Colonic mucosa (tissue), 4 donors: ENCODE data around the gene PTPRU. TPM values are rescaled to one million over a fixed set of nuclear protein-coding genes. Genes with fewer than 3 reads are reported as not detected.
"Not testable (repeated sequence)": the region's sequence is repeated elsewhere in the genome, so short reads cannot be mapped to it uniquely, and the experiment has no call there.

ENCODE experiments used
- DNase-seq: peaks from one replicate; pipeline ENCODE4 v3.0.0-alpha.2; 2020
- H3K27ac ChIP-seq: fragments of 200-600 bp; one replicate; pipeline ENCODE4 v1.8.0; 2021
- H3K27me3 ChIP-seq: fragments of 200-600 bp; one replicate; pipeline ENCODE4 v1.8.0; 2021
- H3K36me3 ChIP-seq: fragments of 200-600 bp; one replicate; pipeline ENCODE4 v1.8.0; 2021
- H3K4me1 ChIP-seq: fragments of 200-600 bp; one replicate; pipeline ENCODE4 v1.8.0; 2021; ENCODE audit warnings: mild to moderate bottlenecking
- H3K4me3 ChIP-seq: fragments of 200-600 bp; one replicate; pipeline ENCODE4 v1.8.0; 2021
- H3K9ac ChIP-seq, 2 donors: one replicate each; pipeline ENCODE4 v1.7.0; 2013; ENCODE audit warnings: control low read depth in 2 of 2, low read depth in 2 of 2, low read length in 2 of 2
- H3K9me3 ChIP-seq: fragments of 200-600 bp; one replicate; pipeline ENCODE4 v1.8.0; 2021
- CTCF ChIP-seq: fragments of 200-600 bp; IDR thresholded peaks from one replicate; pipeline ENCODE4 v1.8.0; 2022; ENCODE audit warnings: antibody characterized with exemption, mild to moderate bottlenecking
- intact Hi-C: fragments of 100-400 bp; cut with DNase I; formaldehyde crosslinking; loops from one replicate; pipeline ENCODE4 v1.14.1; 2022
- total RNA-seq, 2 donors: library from RNA; stranded (reverse); fragmentation: NEBNext Ultra II Directional in 1 of 2; extraction: Animal tissue kit (Norgen Biotek cat#: 25700) in 1 of 2; gene quantifications; one replicate each; pipeline ENCODE4 v1.2.1, GENCODE V29; 2021
- donor health status: healthy.
- donor health status: DM: no; HTN: no; CAD: no.
- donor health status: DM: no; HTN: no; CAD: no.

The PTPRU gene
- total RNA-seq, 2 donors from 2014 or later, result 2.3 to 4.8 TPM

GRCh38 chr1:29311352-29312030, 75.2 kb downstream of the PTPRU start:
- Histone ChIP-seq H3K27me3 (no peaks in the 10 kb centered on the region), H3K27ac (no peak overlapping the region), H3K9ac (no peak overlapping the region), H3K9me3 (no peaks in the 10 kb centered on the region), H3K36me3 (no peaks in the 10 kb centered on the region), H3K4me3 (no peak overlapping the region), H3K4me1 (no peaks in the 10 kb centered on the region)
- TF ChIP-seq CTCF, result no peak
- DNase-seq, result no peak
- intact Hi-C loops, result no loop called here

DNA sequence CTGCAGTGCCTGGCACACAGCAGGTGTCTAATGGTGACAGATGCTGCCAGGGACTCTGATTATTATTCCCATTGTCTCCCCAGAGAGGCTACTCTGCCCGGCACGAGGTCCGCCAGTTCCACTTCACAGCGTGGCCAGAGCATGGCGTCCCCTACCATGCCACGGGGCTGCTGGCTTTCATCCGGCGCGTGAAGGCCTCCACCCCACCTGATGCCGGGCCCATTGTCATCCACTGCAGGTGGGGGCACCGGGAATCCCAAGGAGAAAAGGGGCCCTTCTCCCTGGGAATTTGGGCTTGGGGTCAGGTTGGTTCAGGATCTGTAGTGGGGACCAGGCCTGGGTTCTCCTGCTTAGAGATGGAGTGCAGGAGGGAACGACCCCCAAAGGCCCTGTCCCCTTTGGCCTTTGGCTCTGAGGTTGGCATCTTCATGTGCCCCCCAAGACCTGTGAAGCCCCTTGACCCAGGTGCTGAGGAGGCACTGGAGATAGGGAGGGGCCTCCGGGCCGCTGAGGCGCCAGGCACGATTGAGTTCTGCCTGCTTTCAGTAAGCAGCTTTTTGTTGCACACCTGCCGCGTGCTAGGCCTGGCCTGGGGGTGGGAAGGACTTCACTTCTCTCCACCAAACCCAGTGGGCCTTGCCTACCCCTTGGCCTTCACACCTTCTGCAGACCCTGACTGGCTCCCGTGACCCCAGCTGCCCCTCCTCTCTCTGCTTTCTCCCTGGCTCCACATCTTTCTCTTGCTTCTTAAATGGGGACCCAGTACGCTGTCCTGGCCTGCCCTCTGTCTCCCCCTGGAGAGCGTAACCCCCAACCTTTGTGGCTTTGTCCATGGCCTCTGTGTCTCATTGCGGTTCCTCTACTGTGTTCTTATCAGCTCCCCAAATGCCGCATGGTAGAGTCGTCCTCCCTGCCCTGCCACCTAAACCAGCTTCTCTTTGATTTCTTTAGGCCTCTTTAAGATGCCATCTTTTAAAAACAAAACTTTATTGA, 76.4 kb downstream of the PTPRU start:
- H3K36me3 ChIP-seq, result no peaks in the 10 kb centered on the region
- H3K9ac ChIP-seq, result no peak overlapping the region
- H3K27me3 ChIP-seq, result no peaks in the 10 kb centered on the region
- H3K4me3 ChIP-seq, result no peak overlapping the region
- no peak for DNase-seq
- no peaks in the 10 kb centered on the region for H3K9me3 ChIP-seq
- no peak for TF ChIP-seq CTCF
- H3K27ac ChIP-seq, result no peak overlapping the region
- intact Hi-C loops, result no loop called here
- no peaks in the 10 kb centered on the region for H3K4me1 ChIP-seq

GRCh38 chr1:29314685-29315084, 78.4 kb downstream of the PTPRU start:
- intact Hi-C loops, DNase-seq, H3K9me3 ChIP-seq, H3K4me3 ChIP-seq, H3K27me3 ChIP-seq, H3K4me1 ChIP-seq, H3K27ac ChIP-seq, H3K9ac ChIP-seq, H3K36me3 ChIP-seq: not testable (repeated sequence)

GRCh38 chr1:29315262-29315661, 78.9 kb downstream of the PTPRU start:
- intact Hi-C loops, result no loop called here
- TF ChIP-seq CTCF, result no peak
- Histone ChIP-seq H3K9ac (no peak overlapping the region), H3K36me3 (no peaks in the 10 kb centered on the region), H3K27me3 (no peaks in the 10 kb centered on the region), H3K9me3 (no peaks in the 10 kb centered on the region), H3K4me1 (no peaks in the 10 kb centered on the region), H3K27ac (no peak overlapping the region), H3K4me3 (no peak overlapping the region)
- DNase-seq, result no peak

DNA sequence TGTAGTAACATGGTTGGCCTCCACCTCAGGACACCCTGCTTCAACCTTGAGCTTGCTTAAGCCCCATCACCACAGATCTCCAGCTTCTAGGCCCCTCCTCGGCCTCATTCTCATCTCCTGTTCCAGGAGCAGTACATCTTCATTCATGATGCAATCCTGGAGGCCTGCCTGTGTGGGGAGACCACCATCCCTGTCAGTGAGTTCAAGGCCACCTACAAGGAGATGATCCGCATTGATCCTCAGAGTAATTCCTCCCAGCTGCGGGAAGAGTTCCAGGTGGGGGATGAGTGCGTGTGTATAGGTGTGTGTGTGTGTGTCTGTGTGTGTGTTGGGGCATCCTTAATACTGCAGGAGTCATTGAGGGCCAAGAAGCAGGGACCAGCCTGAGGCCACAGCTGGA, 79.6 kb downstream of the PTPRU start:
- intact Hi-C loops, result no loop called here

More for the DNA sequence above, 79.6 kb downstream of the PTPRU start:
- Histone ChIP-seq H3K9me3 (no peaks in the 10 kb centered on the region), H3K9ac (no peak overlapping the region), H3K4me3 (no peak overlapping the region), H3K27me3 (no peaks in the 10 kb centered on the region), H3K36me3 (no peaks in the 10 kb centered on the region), H3K4me1 (no peaks in the 10 kb centered on the region), H3K27ac (no peak overlapping the region)
- DNase-seq, result no peak
- no peak for TF ChIP-seq CTCF
